Adrenal gland (tissue), 12 donors: Measurements from ENCODE around the gene EPO. TPM values are rescaled to one million over a fixed set of nuclear protein-coding genes. Genes with fewer than 3 reads are reported as not detected.

ENCODE experiments used
- DNase-seq, 7 donors: peaks; one replicate each; pipeline ENCODE4 v3.0.0-alpha.2; 2019 to 2020
- H3K27ac ChIP-seq, 5 donors: fragments of 200-600 bp; sonication (generic) in 4 of 5; 1 replicate in 3 of 5; 2 replicates in 2 of 5; pipeline versions ENCODE4 v1.5.1 to v1.8.0; 2016 to 2020; ENCODE audit warnings: mild to moderate bottlenecking in 1 of 5
- H3K27me3 ChIP-seq: fragments of 200-600 bp; 2 replicates; pipeline ENCODE4 v1.8.0; 2021
- H3K36me3 ChIP-seq, 2 donors: fragments of 200-600 bp; replicated peaks in 1 of 2; 1 replicate in 1 of 2; 2 replicates in 1 of 2; pipeline versions ENCODE4 v1.5.1 to v1.8.0; 2018 to 2022
- H3K4me1 ChIP-seq, 2 donors: fragments of 200-600 bp; replicated peaks in 1 of 2; 1 replicate in 1 of 2; 2 replicates in 1 of 2; pipeline versions ENCODE4 v1.5.1 to v1.8.0; 2018 to 2021
- H3K4me3 ChIP-seq, 4 donors: fragments of 200-600 bp; sonication (generic) in 3 of 4; one replicate each; pipeline ENCODE4 v1.5.1; 2016 to 2018
- H3K9me3 ChIP-seq, 3 donors: fragments of 200-600 bp; sonication (generic) in 1 of 3; replicated peaks in 1 of 3; 1 replicate in 2 of 3; 2 replicates in 1 of 3; pipeline versions ENCODE4 v1.5.1 to v1.8.0; 2016 to 2021
- POLR2A ChIP-seq, 2 donors: fragments of 450-650 bp; IDR thresholded peaks; one replicate each; pipeline ENCODE4 v1.6.1; 2017; ENCODE audit warnings: antibody characterized with exemption in 2 of 2, mild to moderate bottlenecking in 2 of 2, moderate library complexity in 1 of 2
- WGBS, 4 donors: extraction: QIAGEN DNeasy Blood & Tissue Kit in 2 of 4; methylation state at CpG; one replicate each; pipeline versions ENCODE4 v1.1.5 to v1.1.7; 2013 to 2017; 5-methylcytosine and 5-hydroxymethylcytosine counted together
- intact Hi-C, 2 donors: fragments of 100-400 bp; cut with DNase I; formaldehyde crosslinking; loops; one replicate each; pipeline versions ENCODE4 v1.14.1 to v1.15.0; 2022 to 2023
- polyA plus RNA-seq, 3 donors: library from polyadenylated mRNA; stranded (reverse); fragments of 200-250 nt in 2 of 3; fragments of 350-450 nt in 1 of 3; fragmentation: Illumina TruSeq in 1 of 3; extraction: RNeasy Lipid Tissue Mini Kit (QIAGEN cat#74804) in 1 of 3; gene quantifications; one replicate each; pipeline ENCODE4 v1.2.3, GENCODE V29; 2013 to 2014
- total RNA-seq, 9 donors: library from RNA; depleted of rRNA in 4 of 9; stranded (reverse); fragments of >200 nt in 4 of 9; fragments of 120-200 nt in 1 of 9; fragmentation: NEBNext Ultra II Directional in 1 of 9; extraction: Animal tissue kit (Norgen Biotek cat#: 25700) in 1 of 9; gene quantifications; one replicate each; pipeline versions ENCODE4 v1.1.0 to v1.2.4, GENCODE V29; 2013 to 2023
- TF ChIP-seq, protein P1 (sequence below), 6 experiments: fragments of 450-650 bp in 4 of 6; fragments of 200-600 bp in 2 of 6; sonication (generic) in 1 of 6; IDR thresholded peaks; 1 replicate in 5 of 6; 2 replicates in 1 of 6; pipeline versions ENCODE4 v1.5.1 to v1.8.0; 2016 to 2021; ENCODE audit warnings: antibody characterized with exemption in 6 of 6, mild to moderate bottlenecking in 2 of 6, moderate library complexity in 1 of 6
- donor health status: healthy with polysubstance abuse.
- donor health status: Bipolar disorder and iron deficiency.
- donor health status: DM: yes; HTN: yes; CAD: no.
- donor health status: DM: no; HTN: no; CAD: no.
- donor health status: DM: no; HTN: no; CAD: no.
- donor health status: DM: yes; HTN: yes; CAD: no.

Gene EPO
- total and polyA plus RNA-seq, 12 donors, result 0.10 to 0.17 TPM; not detected in 10

- H3K36me3 ChIP-seq, result no peaks in the 10 kb centered on the region
- no peak for TF ChIP-seq POLR2A (IDR thresholded peaks at IDR 0.05)
- TF ChIP-seq, protein P1, sequence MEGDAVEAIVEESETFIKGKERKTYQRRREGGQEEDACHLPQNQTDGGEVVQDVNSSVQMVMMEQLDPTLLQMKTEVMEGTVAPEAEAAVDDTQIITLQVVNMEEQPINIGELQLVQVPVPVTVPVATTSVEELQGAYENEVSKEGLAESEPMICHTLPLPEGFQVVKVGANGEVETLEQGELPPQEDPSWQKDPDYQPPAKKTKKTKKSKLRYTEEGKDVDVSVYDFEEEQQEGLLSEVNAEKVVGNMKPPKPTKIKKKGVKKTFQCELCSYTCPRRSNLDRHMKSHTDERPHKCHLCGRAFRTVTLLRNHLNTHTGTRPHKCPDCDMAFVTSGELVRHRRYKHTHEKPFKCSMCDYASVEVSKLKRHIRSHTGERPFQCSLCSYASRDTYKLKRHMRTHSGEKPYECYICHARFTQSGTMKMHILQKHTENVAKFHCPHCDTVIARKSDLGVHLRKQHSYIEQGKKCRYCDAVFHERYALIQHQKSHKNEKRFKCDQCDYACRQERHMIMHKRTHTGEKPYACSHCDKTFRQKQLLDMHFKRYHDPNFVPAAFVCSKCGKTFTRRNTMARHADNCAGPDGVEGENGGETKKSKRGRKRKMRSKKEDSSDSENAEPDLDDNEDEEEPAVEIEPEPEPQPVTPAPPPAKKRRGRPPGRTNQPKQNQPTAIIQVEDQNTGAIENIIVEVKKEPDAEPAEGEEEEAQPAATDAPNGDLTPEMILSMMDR (IDR thresholded peaks at IDR 0.05), result no peak
- no peak overlapping the region for H3K27ac ChIP-seq
- no peak overlapping the region for H3K4me3 ChIP-seq
- intact Hi-C loops, result no loop called here
- no peaks in the 10 kb centered on the region for H3K27me3 ChIP-seq
- 62 to 69% (median 65%) methylated on average over 12 of the region's 12 CpGs for WGBS, 4 donors
- H3K4me1 ChIP-seq, result peaks cover 0 to 8% of the 10 kb centered on the region in 2 donors
- DNase-seq, result no peak
- H3K9me3 ChIP-seq, result no peaks in the 10 kb centered on the region
Measured at GRCh38 chr7:100726996-100727761, 6.9 kb downstream of the EPO start.

- H3K4me1 ChIP-seq, result peaks cover 0 to 8% of the 10 kb centered on the region in 2 donors
- TF ChIP-seq, protein P1 (IDR thresholded peaks at IDR 0.05), result no peak
- TF ChIP-seq POLR2A (IDR thresholded peaks at IDR 0.05), result no peak
- no peak overlapping the region for H3K27ac ChIP-seq
- intact Hi-C loops, result no loop called here
- H3K27me3 ChIP-seq, result no peaks in the 10 kb centered on the region
- no peak for DNase-seq
- no peaks in the 10 kb centered on the region for H3K36me3 ChIP-seq
- no peaks in the 10 kb centered on the region for H3K9me3 ChIP-seq
- 81 to 92% (median 83%) methylated on average over 8 of the region's 8 CpGs for WGBS, 4 donors
- no peak overlapping the region for H3K4me3 ChIP-seq
Measured at GRCh38 chr7:100728196-100728595, 7.9 kb downstream of the EPO start.

GRCh38 chr7:100730136-100730800 lies 10.0 kb downstream of the EPO start:
- intact Hi-C loops, result no loop called here

More at GRCh38 chr7:100730136-100730800, 10.0 kb downstream of the EPO start:
- no peak for TF ChIP-seq POLR2A (IDR thresholded peaks at IDR 0.05)
- TF ChIP-seq, protein P1 (IDR thresholded peaks at IDR 0.05), result no peak
- DNase-seq, result no peak
- no peaks in the 10 kb centered on the region for H3K36me3 ChIP-seq
- H3K4me3 ChIP-seq, result no peak overlapping the region
- no peak overlapping the region for H3K27ac ChIP-seq
- peaks cover 0 to 8% of the 10 kb centered on the region in 2 donors for H3K4me1 ChIP-seq
- WGBS, 4 donors, result 31% methylated on average over 3 of the region's 3 CpGs; no CpG with 5 or more reads in 3 of the 4 donors
- no peaks in the 10 kb centered on the region for H3K27me3 ChIP-seq
- no peaks in the 10 kb centered on the region for H3K9me3 ChIP-seq
